ENCODE data around the gene PPP1R2C.

Gene PPP1R2C

GRCh38 chrX:42748067-42748850 is 29.7 kb downstream of the PPP1R2C start:
- no peak for DNase-seq (ENCODE audit: low read depth)

- no peak for DNase-seq (ENCODE audit: low read depth)
Measured at GRCh38 chrX:42746606-42747005, 31.4 kb downstream of the PPP1R2C start.

GRCh38 chrX:42740456-42740855 is 37.5 kb downstream of the PPP1R2C start:
- DNase-seq (ENCODE audit: low read depth) = no peak

DNA sequence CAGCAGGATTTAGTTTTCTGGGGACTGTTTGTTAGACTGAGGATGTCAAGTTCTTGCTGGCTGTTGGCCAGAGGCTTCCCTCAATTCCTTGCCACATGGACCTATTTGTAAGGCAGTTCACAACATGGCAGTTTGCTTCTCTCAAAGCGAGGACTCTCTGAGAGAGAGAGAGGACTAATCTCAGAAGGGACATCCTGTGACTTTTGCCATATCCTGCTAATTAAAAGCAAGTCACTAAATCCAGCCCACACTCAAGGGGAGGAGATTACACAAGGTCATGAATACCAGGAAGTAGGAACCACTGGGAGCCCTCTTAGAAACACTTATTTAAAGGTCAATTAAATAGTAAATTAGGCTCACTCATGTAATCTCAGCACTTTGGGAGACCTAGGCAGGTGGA is 38.2 kb downstream of the PPP1R2C start:
- DNase-seq (ENCODE audit: low read depth) = no peak

DNA sequence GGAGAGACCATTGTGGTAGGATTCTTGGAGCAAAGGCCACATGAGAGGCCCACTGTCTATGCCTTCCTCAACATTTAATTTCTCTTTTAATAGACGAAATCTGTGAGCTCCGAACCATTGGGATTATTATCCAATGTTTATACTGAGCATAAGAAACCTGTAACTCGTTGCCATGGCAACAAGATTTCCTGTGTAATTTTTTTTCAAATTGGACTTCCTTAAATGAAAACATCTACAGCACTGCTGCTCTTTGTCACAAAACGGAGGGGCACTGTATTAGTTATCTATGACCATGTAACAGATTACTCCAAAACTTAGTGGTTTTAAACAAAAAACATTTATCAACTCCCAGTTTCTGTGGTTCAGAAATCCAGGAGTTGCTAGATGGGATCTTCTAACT is 38.7 kb downstream of the PPP1R2C start:
- DNase-seq (ENCODE audit: low read depth) = no peak

GRCh38 chrX:42738552-42738951 is 39.4 kb downstream of the PPP1R2C start:
- DNase-seq (ENCODE audit: low read depth) = no peak

DNA sequence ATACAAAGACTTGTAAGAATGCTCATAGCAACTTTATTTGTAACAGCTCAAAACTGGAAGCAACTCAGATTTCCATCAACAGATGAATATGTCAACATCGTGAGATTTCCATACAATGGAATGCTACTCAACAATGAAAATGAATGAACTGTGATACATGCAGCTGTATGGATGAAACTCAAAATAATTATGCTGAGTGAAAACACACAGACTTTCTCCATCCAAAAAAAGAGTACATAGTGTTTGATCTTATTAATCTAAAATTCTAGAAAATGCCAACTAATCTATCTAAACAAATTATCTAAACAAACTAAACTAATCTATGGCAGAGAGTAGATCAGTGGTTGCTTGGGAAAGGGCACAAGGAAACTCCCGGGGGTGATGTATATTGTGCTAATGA is 42.7 kb downstream of the PPP1R2C start:
- DNase-seq (ENCODE audit: low read depth) = no peak

DNA sequence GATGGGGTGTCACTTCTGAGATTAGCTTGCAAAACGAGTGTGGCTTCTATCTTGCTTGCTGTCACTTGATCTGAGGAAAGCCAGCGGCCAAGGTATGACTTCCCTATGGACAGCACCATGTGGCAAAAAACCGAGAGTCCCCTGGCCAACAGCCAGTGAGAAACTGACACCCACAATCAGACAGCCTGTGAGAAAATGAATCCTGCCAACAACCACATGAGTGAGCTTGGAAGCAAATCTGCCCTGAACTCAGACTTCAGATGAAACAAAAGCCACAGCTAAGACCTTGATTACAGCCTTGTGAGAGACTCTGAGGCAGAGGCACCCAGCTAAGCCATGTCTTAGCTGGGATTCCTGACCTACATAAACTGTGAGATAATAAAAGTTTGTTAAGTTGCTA is 45.5 kb downstream of the PPP1R2C start:
- DNase-seq (ENCODE audit: low read depth) = no peak

Measured in stimulated activated CD8-positive, alpha-beta memory T cell treated with anti-CD3 and anti-CD28 coated beads, Interleukin-4, amount 100 ng/mL, for 24 hours (primary cell).